NCI-H2081 (cell line): ENCODE measurements around the gene BEND4.
"Not testable (repeated sequence)": the region's sequence is repeated elsewhere in the genome, so short reads cannot be mapped to it uniquely, and the experiment has no call there.

Experiments used
- DNase-seq, 2 experiments: peaks; one replicate each; lab custom pipeline; 2025; lab: John Stamatoyannopoulos, UW

The BEND4 gene

GRCh38 chr4:42152507-42153504 lies at the start of gene BEND4:
Gene BEND4, minus strand, starts transcription at chr4:42152655. Its CDS starts 512 bp downstream, at chr4:42152143.
- no peak for DNase-seq

DNA sequence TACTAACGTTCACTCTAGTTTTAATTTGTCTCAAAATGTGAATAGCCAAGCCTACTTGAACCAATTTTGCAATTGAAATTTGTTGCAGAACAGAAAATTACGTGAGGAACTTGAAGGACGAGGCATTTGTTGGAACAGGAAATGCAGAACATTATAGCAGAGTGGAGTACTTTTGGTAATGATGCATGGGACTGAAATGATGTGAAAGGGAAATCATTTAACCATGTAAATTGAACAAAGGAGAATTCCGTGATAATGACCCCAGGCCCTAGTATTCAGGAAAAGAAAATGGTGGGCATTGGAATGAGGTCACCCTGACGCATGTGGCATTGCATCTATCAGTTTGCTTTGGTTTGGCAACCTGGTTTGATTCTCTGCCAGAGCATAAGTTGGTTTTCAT lies 44.9 kb upstream of the BEND4 start:
- DNase-seq, result no peak

GRCh38 chr4:42172921-42173320 lies 20.5 kb upstream of the BEND4 start:
- no peak for DNase-seq

- no peak for DNase-seq
These were observed 19.8 kb upstream of the BEND4 start for GRCh38 chr4:42172128-42172790.

DNA sequence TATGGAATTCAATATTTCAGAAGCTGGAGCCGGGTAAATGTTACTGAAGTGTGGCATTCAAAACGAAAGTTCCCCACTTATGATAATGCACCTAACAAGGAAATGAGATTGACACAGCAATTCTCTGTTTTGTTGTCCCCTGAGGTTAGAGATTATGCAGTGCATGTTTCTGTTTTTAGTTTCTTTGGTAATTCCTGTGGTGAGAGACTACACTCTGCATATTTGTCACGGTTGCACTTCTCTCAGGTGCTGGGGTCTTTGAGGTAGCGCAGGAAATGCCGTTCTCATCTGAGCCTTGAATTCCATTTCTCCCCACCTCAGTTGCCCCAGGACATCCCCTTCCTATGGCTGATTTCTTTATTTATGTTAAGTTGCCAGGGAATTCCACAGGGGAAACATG lies 15.3 kb upstream of the BEND4 start:
- no peak for DNase-seq

DNA sequence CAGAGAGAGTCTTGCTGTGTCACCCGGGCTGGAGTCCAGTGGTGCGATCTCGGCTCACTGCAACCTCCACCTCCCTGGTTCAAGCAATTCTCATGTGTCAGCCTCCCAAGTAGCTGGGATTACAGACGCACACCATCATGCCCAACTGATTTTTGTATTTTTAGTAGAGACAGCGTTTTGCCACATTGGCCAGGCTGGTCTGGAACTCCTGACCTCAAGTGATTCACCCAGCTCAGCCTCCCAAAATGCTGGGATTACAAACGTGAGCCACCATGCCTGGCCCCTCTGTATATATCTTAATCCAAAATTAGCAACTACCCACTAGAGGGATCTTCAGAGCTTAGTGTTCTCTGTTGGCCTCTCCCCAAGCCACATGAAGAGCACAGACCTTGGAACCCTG lies 13.7 kb upstream of the BEND4 start:
- DNase-seq, result not testable (repeated sequence)

DNA sequence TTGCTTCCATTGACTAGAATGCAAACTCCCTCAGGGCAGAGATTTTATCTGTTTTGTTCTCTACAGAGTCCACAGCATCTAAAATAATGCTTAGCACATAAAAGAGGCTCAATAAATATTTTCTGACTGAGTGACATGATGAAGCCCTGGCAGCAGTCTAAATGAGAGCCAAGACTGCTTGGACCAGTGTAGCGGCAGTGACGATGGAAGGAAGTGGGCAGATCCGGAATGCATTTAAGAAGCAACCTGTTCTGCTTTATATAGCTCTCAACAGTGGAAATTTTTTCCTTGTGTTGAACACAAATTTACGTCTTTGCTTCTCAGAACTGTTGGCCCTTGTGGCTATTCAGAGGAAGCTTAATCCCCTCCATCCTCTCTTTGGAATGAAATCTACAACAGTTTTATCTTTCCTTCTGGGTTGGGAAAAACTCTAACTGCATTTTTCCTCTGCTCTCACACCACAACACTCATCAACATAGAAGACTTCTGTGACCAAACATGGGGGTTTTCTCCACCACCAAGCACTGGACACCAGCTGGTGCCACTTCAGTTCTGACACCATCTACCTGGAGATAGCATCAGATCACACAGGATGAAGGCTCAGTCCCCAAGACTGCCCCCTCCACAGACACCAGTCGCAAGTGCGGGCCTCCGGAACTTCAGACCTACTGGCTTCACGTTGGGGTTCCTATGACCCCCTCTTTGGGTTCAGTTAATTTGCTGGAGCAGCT lies 7.0 kb upstream of the BEND4 start:
- no peak for DNase-seq

GRCh38 chr4:42151568-42152506 lies 618 bp downstream of the BEND4 start:
- DNase-seq, result peak; percentile 78 to 84

- peak; percentile 10 to 43 for DNase-seq
These were observed 1.5 kb downstream of the BEND4 start for GRCh38 chr4:42150653-42151567.

DNA sequence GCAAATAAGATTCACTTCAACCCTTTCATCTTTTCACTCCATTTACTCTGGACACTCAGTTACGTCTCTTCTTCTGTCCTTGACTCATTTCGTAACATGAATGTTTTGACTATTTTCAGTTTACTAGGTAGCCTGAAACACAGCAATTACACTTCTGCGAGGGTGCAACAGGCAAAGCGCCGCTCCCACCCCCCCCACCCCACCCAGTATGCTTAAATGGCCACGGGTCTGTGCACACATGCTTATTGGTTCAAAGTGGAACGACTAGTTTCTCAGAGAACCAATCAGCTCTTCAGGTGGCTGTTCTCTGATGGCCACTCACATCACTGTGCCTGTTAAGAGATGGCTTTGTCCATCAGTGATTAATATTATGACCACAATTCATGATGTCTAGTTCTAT lies 3.5 kb downstream of the BEND4 start:
- DNase-seq, result no peak

DNA sequence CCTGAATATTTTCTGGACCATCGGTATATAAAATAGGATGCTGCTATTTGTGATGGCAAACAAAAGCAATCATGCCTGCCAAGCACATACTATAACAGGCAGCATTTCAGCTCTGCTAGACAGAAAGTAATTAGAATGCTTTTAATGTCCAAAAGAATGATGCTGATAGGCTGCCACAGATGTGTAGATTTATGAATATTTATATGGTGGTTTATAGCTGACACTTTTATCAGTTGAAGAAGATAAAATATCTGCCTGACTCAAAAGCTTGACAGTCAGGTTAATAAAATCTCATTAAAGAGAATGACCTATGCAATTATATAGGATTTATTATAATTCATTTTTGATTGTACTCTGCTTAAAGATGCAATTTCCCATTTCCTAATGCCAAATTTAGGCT lies 4.0 kb downstream of the BEND4 start:
- no peak for DNase-seq

GRCh38 chr4:42144028-42144427 lies 8.4 kb downstream of the BEND4 start:
- DNase-seq, result no peak

DNA sequence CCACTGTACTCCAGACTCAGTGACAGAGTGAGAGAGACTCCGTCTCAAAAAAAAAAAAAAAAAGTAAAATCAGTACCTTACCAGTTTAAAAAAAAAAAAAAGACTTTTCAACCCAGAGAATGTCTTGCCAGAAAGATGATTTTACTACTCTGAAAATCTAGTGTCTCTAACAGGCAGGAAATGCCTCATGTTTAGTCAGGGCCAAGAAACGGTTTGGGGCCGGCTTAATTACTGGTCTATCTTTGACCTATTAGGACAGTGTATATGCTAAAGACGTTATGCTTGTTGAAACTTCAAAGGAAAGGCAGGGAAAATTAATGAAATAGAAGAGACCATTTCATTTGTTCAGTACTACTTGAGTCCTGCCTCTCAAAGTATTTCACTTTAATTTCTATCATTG lies 9.9 kb downstream of the BEND4 start:
- no peak for DNase-seq

DNA sequence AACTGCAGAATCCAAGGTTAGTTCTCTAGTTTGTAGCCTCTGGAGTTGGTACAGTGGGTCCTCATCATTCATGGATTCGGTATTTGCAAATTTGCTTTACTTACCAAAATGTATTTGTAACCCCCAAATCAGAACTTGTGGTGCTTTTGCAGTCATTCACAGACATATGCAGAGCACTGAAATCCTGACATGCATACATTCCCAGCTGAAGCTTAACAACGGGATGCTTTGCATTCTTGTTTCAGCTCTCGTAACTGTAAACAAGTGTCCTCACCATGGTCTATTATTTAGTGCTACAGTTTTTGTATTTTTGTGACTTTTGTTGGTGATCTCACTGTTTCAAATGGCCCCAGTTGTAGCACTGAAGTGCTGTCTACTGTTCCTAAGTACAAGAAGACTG lies 16.1 kb downstream of the BEND4 start:
- DNase-seq, result no peak

GRCh38 chr4:42133006-42133405 lies 19.4 kb downstream of the BEND4 start:
- DNase-seq, result no peak

DNA sequence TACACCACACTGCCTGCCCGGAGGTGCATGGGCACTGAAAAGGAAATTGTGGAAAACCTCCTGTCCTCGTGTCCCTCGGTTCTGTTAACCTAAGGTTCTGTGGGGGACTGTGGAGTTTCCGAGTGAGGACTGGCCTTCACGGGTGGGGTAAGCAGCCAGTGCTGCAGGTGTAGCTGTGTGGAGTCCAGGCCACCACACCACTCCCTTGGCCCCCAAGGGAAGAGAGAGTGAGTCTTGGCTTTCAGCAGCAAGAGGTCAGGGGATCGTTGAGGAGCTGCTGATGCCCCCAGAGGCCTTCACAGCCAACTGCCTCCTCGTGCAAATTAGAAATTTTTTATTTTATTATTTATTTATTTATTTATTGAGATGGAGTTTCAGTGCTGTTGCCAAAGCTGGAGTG lies 20.4 kb downstream of the BEND4 start:
- DNase-seq, result no peak

DNA sequence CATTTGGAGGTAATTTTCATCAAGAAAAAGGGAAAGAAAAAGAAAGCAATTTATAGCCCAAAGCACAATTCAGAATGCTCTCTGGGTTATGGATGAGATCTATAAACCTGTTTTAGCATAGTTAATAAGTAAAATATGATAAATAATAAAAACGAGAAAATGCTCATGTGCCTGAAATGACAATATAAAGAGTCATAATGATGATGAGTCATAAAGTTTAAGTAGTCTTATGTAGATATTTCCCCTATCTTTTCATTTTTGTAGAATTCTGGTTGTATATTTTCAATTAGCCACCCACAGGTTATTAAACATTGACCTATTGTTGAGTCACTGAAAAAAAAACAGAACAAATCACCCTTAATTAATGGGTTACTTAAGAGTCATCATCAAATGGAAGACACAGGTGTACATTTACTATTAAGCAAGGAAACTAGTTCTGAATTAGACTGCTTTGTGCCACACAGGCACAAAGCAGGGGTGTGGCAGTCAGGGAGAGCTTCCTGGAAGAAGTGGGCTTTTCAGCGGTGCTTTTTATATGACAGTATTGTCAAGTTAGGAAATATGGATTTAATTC lies 29.3 kb downstream of the BEND4 start:
- DNase-seq, result no peak

GRCh38 chr4:42122237-42122636 lies 30.2 kb downstream of the BEND4 start:
- no peak for DNase-seq

GRCh38 chr4:42119886-42120285 lies 32.6 kb downstream of the BEND4 start:
- DNase-seq, result no peak

DNA sequence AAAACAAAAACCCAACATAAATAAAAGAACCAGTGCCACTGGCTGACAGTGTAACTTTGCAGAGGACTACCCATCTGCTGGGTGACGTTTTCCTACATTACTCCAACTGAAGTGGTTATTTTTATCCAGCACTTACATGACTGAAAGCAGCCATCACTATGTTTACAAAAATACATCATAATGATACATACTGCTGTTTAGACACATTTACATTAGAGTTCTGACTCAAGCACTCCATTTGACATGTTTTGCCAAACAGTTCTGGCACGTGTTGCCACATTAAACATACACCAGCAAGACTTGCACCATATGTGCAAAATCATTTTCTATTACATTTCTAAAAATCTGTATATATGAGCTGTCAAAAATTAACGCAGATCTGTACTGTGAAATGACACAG lies 39.6 kb downstream of the BEND4 start:
- no peak for DNase-seq
